ENCODE data around the gene EDIL3. TPM values are rescaled to one million over a fixed set of nuclear protein-coding genes. Genes with fewer than 3 reads are reported as not detected.

EDIL3 gene
- total and polyA plus RNA-seq, 9 of the 15 experiments (the other 6 are each of a cell fraction or from before 2014, with no cell fraction given) = 0.09 TPM; not detected in 8

DNA sequence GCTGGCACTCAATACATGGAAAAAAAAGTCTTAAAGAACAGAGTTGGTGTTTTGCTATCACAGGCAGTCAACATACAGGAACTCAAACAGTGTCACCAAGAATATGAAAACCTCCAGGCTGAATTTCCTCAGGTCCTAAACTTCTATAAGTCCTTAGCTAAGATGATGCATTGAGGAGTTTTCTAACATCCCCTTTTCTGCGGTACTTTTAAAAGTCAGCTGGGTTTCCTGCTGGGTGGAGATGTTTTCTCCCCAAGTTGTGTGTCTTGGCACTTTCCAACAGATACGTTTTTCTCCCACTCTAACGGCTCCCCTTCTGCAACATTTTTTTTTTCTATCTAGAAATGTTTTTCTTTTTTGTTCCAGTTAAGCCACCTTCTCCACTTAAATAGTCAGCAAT is 419.2 kb downstream of the EDIL3 start (continued):
- TF ChIP-seq, protein P1, sequence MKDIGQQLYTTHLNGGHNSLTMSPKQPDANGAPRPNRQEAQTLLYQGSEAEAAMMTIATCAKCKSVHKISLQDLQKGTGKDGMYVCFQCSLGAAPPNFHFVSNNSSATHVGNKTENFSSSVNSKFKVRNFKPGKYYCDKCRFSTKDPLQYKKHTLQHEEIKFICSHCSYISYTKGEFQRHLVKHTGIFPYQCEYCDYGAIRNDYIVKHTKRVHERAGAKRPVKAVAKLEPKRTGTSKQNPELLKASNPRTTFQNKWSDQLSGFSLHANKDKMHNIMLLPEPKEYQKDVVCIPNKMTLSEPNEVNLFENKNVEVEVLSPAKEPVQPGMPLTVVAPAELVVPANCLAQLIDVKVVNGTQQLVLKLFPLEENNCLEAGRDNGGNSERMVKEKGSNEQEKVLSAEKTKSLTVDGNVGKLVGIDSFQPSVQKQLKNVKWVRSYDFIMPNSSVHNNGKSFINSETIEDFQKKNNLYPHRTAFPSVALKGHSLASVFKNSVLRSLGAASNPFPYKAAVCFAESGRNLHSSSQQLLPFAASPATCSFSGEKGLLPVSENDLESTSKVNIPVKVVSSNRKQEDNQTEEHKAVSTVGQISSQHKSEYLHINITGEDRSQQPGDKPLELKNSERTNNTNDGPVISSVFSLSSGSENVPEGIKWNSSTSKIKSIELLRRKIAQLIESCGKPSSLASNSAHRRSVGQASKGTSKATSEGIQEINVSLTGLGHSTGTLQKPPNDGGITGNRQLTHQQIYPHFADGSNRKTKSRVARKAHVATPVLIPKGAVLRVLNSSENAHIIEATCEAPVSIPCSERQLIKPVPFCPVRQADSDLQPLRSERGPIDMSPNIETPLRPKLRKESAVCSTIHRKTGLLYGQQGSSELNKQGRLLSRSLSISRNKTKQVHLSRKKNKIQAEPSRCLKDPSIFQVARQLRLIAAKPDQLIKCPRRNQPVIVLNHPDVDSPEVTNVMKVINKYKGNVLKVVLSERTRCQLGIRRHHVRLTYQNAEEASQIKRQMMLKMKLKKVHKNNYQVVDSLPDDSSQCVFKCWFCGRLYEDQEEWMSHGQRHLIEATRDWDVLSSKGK (CRISPR knock-in tag; IDR thresholded peaks at IDR 0.05) = no peak
- TF ChIP-seq MTA1 (IDR thresholded peaks at IDR 0.05; ENCODE audit: borderline replicate concordance) (no peak), PML (IDR thresholded peaks at IDR 0.05; ENCODE audit: low read length) (no peak), ZNF384 (IDR thresholded peaks at IDR 0.05; ENCODE audit: low read depth, low read length) (no peak)
- TF ChIP-seq, protein P2, sequence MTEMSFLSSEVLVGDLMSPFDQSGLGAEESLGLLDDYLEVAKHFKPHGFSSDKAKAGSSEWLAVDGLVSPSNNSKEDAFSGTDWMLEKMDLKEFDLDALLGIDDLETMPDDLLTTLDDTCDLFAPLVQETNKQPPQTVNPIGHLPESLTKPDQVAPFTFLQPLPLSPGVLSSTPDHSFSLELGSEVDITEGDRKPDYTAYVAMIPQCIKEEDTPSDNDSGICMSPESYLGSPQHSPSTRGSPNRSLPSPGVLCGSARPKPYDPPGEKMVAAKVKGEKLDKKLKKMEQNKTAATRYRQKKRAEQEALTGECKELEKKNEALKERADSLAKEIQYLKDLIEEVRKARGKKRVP (CRISPR knock-in tag; IDR thresholded peaks at IDR 0.05) = no peak

DNA sequence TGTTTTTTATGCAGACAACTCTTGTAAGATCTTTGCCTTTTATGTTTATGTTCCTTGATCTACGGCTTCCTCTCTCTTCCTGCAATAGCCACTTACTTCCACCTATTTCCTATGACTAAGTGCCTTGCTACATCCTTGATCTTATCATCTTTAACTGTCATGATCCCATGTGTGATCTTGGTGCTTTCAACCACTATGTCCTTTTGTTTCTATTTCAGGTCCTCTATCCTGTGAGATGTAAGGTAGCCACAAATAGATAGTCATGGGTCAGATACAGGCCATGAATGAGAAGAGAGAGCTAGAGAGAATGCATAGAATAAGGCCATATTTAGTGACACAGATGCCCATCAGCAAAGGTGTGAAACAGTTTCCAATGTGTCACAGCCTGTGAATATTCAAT is 420.4 kb downstream of the EDIL3 start:
- ATAC-seq = no peak
- H3K4me1 ChIP-seq (replicated peaks in 1 of 2; ENCODE audit: control insufficient read depth in 2 of 2, insufficient read depth in 2 of 2, low read length in 2 of 2) = no peaks in the 10 kb centered on the region
- intact Hi-C loops (cut with micrococcal nuclease) (no loop called here), in situ Hi-C loops (cut with MboI) (no loop called here)
- 0% methylated on average over 1 of the region's 1 CpG for WGBS (ENCODE audit: insufficient coverage, low coverage, missing lambda C conversion rate)
- no peak overlapping the region for H3K4me3 ChIP-seq
- H3K9me1 ChIP-seq (ENCODE audit: control insufficient read depth, insufficient read depth, low read length) = no peaks in the 10 kb centered on the region
- no peak overlapping the region for H3K4me2 ChIP-seq (ENCODE audit: insufficient read depth, low read length)
- H3K9ac ChIP-seq (ENCODE audit: insufficient read depth in 1 of 2, low read depth in 2 of 2, low read length in 2 of 2) = no peak overlapping the region
- CTCF ChIA-PET (ENCODE audit: low intra/inter-chr PET ratio) = no interaction called here
- no peak for DNase-seq (ENCODE audit: extremely low read depth in 1 of 4, low spot score in 3 of 4)
- FAIRE-seq = no peak
- H3K36me3 ChIP-seq (ENCODE audit: control insufficient read depth, insufficient read depth, low read length) = no peaks in the 10 kb centered on the region
- no peaks in the 10 kb centered on the region for H3K9me3 ChIP-seq (replicated peaks; ENCODE audit: control insufficient read depth, insufficient read depth, low read depth, low read length)
- H3K27ac ChIP-seq (ENCODE audit: extremely low read depth, low read depth, low read length) = no peak overlapping the region
- POLR2A ChIA-PET = no interaction called here
- BruUV-seq (replicated peaks) = no TSS peak
- H2AFZ ChIP-seq (ENCODE audit: low read depth, low read length) = no peak overlapping the region
- H4K20me1 ChIP-seq (replicated peaks; ENCODE audit: control insufficient read depth, insufficient read depth, low read length) = no peaks in the 10 kb centered on the region
- no peaks in the 10 kb centered on the region for H3K27me3 ChIP-seq (ENCODE audit: control insufficient read depth in 2 of 2, insufficient read depth in 2 of 2, low read length in 2 of 2)
- H3K79me2 ChIP-seq (ENCODE audit: control insufficient read depth, insufficient read depth, low read length) = no peaks in the 10 kb centered on the region
- TF ChIP-seq POLR2B (IDR thresholded peaks at IDR 0.05; ENCODE audit: low read depth, partially characterized antibody) = no peak
- TF ChIP-seq ZNF121 (CRISPR knock-in tag; conservative IDR thresholded peaks at IDR 0.05) = no peak
- TF ChIP-seq KLF1 (tag; IDR thresholded peaks at IDR 0.05) = no peak
- TF ChIP-seq, protein P3, sequence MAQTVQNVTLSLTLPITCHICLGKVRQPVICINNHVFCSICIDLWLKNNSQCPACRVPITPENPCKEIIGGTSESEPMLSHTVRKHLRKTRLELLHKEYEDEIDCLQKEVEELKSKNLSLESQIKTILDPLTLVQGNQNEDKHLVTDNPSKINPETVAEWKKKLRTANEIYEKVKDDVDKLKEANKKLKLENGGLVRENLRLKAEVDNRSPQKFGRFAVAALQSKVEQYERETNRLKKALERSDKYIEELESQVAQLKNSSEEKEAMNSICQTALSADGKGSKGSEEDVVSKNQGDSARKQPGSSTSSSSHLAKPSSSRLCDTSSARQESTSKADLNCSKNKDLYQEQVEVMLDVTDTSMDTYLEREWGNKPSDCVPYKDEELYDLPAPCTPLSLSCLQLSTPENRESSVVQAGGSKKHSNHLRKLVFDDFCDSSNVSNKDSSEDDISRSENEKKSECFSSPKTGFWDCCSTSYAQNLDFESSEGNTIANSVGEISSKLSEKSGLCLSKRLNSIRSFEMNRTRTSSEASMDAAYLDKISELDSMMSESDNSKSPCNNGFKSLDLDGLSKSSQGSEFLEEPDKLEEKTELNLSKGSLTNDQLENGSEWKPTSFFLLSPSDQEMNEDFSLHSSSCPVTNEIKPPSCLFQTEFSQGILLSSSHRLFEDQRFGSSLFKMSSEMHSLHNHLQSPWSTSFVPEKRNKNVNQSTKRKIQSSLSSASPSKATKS (CRISPR knock-in tag; IDR thresholded peaks at IDR 0.05) = no peak
- TF ChIP-seq, protein P4, sequence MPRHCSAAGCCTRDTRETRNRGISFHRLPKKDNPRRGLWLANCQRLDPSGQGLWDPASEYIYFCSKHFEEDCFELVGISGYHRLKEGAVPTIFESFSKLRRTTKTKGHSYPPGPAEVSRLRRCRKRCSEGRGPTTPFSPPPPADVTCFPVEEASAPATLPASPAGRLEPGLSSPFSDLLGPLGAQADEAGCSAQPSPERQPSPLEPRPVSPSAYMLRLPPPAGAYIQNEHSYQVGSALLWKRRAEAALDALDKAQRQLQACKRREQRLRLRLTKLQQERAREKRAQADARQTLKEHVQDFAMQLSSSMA (CRISPR knock-in tag; IDR thresholded peaks at IDR 0.05) = no peak

Data from K562 (cell line).